PC-9 (cell line): Measurements from ENCODE around the gene OR2Z1. TPM values are rescaled to one million over a fixed set of nuclear protein-coding genes. Genes with fewer than 3 reads are reported as not detected.

Experiments
- BruUV-seq: library from RNA; stranded (reverse); fragments of 400-500 nt; replicated peaks from 2 replicates; lab custom pipeline; 2021; lab: Mats Ljungman, UMichigan
- CTCF ChIA-PET: fragments of 300-600 bp; sonication (Branson Sonifier 250); formaldehyde crosslinking; loops from one replicate; lab custom pipeline; 2022; ENCODE audit warnings: antibody characterized with exemption; lab: Charles Lee
- POLR2A ChIA-PET: fragments of 300-600 bp; sonication (Branson Sonifier 250); formaldehyde crosslinking; loops from one replicate; lab custom pipeline; 2022; ENCODE audit warnings: antibody characterized with exemption; ENCODE audit not compliant: unreplicated experiment; lab: Charles Lee
- DNase-seq, 2 experiments: peaks; one replicate each; pipeline versions ENCODE4 v3.0.0 to v3.0.0-alpha.2; 2015 to 2022; ENCODE audit warnings: mixed read lengths in 1 of 2
- H2AFZ ChIP-seq: fragments of 200-600 bp; sonication (generic); 2 replicates; pipeline ENCODE4 v1.8.1; 2017; ENCODE audit warnings: antibody characterized with exemption
- H3F3A ChIP-seq: fragments of 200-600 bp; sonication (generic); 2 replicates; pipeline ENCODE4 v1.8.1; 2017; ENCODE audit warnings: antibody characterized with exemption, mild to moderate bottlenecking, low read depth; ENCODE audit not compliant: insufficient read depth
- H3K27ac ChIP-seq: fragments of 200-600 bp; sonication (generic); 2 replicates; pipeline ENCODE4 v1.6.1; 2016; ENCODE audit warnings: mixed run types
- H3K27me3 ChIP-seq: fragments of 200-600 bp; sonication (generic); 2 replicates; pipeline ENCODE4 v1.6.1; 2016; ENCODE audit warnings: low read depth, mixed run types; ENCODE audit not compliant: insufficient read depth
- H3K36me3 ChIP-seq: fragments of 200-600 bp; sonication (generic); 2 replicates; pipeline ENCODE4 v1.6.1; 2016; ENCODE audit warnings: low read depth, mixed run types
- H3K4me1 ChIP-seq: fragments of 200-600 bp; sonication (generic); replicated peaks from 2 replicates; pipeline ENCODE4 v1.6.1; 2016; ENCODE audit warnings: mixed run types; ENCODE audit not compliant: insufficient read depth
- H3K4me2 ChIP-seq: fragments of 200-600 bp; sonication (generic); 2 replicates; pipeline ENCODE4 v1.6.1; 2017; ENCODE audit warnings: mixed run types
- H3K4me3 ChIP-seq: fragments of 200-600 bp; sonication (generic); 2 replicates; pipeline ENCODE4 v1.6.1; 2016; ENCODE audit warnings: mixed run types
- H3K79me2 ChIP-seq: fragments of 200-600 bp; sonication (generic); 2 replicates; pipeline ENCODE4 v1.6.1; 2017; ENCODE audit warnings: low read depth, mixed run types
- H3K9me2 ChIP-seq: fragments of 200-600 bp; sonication (generic); 2 replicates; pipeline ENCODE4 v1.8.1; 2017; ENCODE audit warnings: mild to moderate bottlenecking; ENCODE audit not compliant: insufficient read depth
- H3K9me3 ChIP-seq: fragments of 200-600 bp; sonication (generic); 2 replicates; pipeline ENCODE4 v1.8.1; 2016; ENCODE audit warnings: low read depth; ENCODE audit not compliant: insufficient read depth
- H4K20me1 ChIP-seq: fragments of 200-600 bp; sonication (generic); 2 replicates; pipeline ENCODE4 v1.8.1; 2017; ENCODE audit not compliant: insufficient read depth
- CTCF ChIP-seq: fragments of 200-600 bp; sonication (generic); conservative IDR thresholded peaks from 2 replicates; pipeline ENCODE4 v1.6.1; 2017; ENCODE audit warnings: mixed run types, antibody characterized with exemption, mild to moderate bottlenecking, moderate library complexity
- EZH2 ChIP-seq: fragments of 200-600 bp; sonication (generic); IDR thresholded peaks from 2 replicates; pipeline ENCODE4 v1.8.0; 2017; ENCODE audit warnings: antibody characterized with exemption, low read depth
- intact Hi-C: fragments of 100-400 bp; cut with micrococcal nuclease; formaldehyde crosslinking; loops from one replicate; pipeline ENCODE4 v1.10.0; 2022; ENCODE audit not compliant: unreplicated experiment
- total RNA-seq: library from RNA; stranded (reverse); gene quantifications from 2 replicates; pipeline ENCODE4 v1.2.3, GENCODE V29; 2021

The OR2Z1 gene
- total RNA-seq, 1 experiment from 2014 or later: not detected

GRCh38 chr19:8682472-8682871 is 39.0 kb upstream of the OR2Z1 start:
- Histone ChIP-seq H3K4me1 (no peaks in the 10 kb centered on the region), H3K79me2 (no peaks in the 10 kb centered on the region), H3K4me2 (no peak overlapping the region), H3K9me3 (0 out of 2 replicates have a peak, but pooled peaks cover 4% of the 10 kb centered on the region), H3F3A (no peaks in the 10 kb centered on the region), H4K20me1 (no peaks in the 10 kb centered on the region), H3K27ac (no peak overlapping the region), H2AFZ (no peak overlapping the region), H3K36me3 (no peaks in the 10 kb centered on the region), H3K9me2 (no peaks in the 10 kb centered on the region), H3K27me3 (peaks cover 5% of the 10 kb centered on the region; the same call in 1 of the 2 replicates), H3K4me3 (no peak overlapping the region)
- ChIA-PET POLR2A (no interaction called here), CTCF (no interaction called here)
- no peak for DNase-seq
- TF ChIP-seq EZH2: no peak
- TF ChIP-seq CTCF: no peak
- no TSS peak for BruUV-seq
- intact Hi-C loops: no loop called here

GRCh38 chr19:8682931-8683330 is 38.5 kb upstream of the OR2Z1 start:
- no peaks in the 10 kb centered on the region for H3K36me3 ChIP-seq
- no peak overlapping the region for H3K4me3 ChIP-seq
- no peak overlapping the region for H2AFZ ChIP-seq
- H3K27me3 ChIP-seq: peaks cover 10% of the 10 kb centered on the region; the same call in 1 of the 2 replicates
- H4K20me1 ChIP-seq: no peaks in the 10 kb centered on the region
- DNase-seq: no peak
- ChIA-PET CTCF (no interaction called here), POLR2A (no interaction called here)
- no peaks in the 10 kb centered on the region for H3K79me2 ChIP-seq
- H3K9me2 ChIP-seq: no peaks in the 10 kb centered on the region
- no peaks in the 10 kb centered on the region for H3K4me1 ChIP-seq
- intact Hi-C loops: no loop called here
- H3F3A ChIP-seq: no peaks in the 10 kb centered on the region
- no peak overlapping the region for H3K27ac ChIP-seq
- no peak overlapping the region for H3K4me2 ChIP-seq
- TF ChIP-seq CTCF (no peak), EZH2 (no peak)
- BruUV-seq: no TSS peak
- H3K9me3 ChIP-seq: 0 out of 2 replicates have a peak, but pooled peaks cover 4% of the 10 kb centered on the region

GRCh38 chr19:8684001-8684902 is 37.2 kb upstream of the OR2Z1 start:
- BruUV-seq: no TSS peak
- no peak overlapping the region for H2AFZ ChIP-seq
- no peaks in the 10 kb centered on the region for H3K9me3 ChIP-seq
- no peaks in the 10 kb centered on the region for H4K20me1 ChIP-seq
- H3K27ac ChIP-seq: no peak overlapping the region
- no peak overlapping the region for H3K4me2 ChIP-seq
- no peak overlapping the region for H3K4me3 ChIP-seq
- H3K27me3 ChIP-seq: peaks cover 21% of the 10 kb centered on the region; the same call in 1 of the 2 replicates
- no peak for TF ChIP-seq CTCF
- TF ChIP-seq EZH2: no peak
- H3K36me3 ChIP-seq: no peaks in the 10 kb centered on the region
- H3K4me1 ChIP-seq: no peaks in the 10 kb centered on the region
- no peaks in the 10 kb centered on the region for H3F3A ChIP-seq
- no peaks in the 10 kb centered on the region for H3K79me2 ChIP-seq
- no peaks in the 10 kb centered on the region for H3K9me2 ChIP-seq
- DNase-seq: no peak
- intact Hi-C loops: no loop called here
- POLR2A ChIA-PET: no interaction called here
- CTCF ChIA-PET: no interaction called here
